Activated CD8-positive, alpha-beta memory T cell treated with anti-CD3 and anti-CD28 coated beads for 4 hours (primary cell): ENCODE data around the gene TSC2.
A peak's percentile ranks its signal among the peaks of the same experiment; 100 is the strongest.
"Not testable (repeated sequence)": the region's sequence is repeated elsewhere in the genome, so short reads cannot be mapped to it uniquely, and the experiment has no call there.

Experiments
- DNase-seq, 2 donors: peaks; one replicate each; pipeline ENCODE4 v3.0.0-alpha.2; 2020; ENCODE audit warnings: low read depth in 2 of 2

Gene TSC2

DNA sequence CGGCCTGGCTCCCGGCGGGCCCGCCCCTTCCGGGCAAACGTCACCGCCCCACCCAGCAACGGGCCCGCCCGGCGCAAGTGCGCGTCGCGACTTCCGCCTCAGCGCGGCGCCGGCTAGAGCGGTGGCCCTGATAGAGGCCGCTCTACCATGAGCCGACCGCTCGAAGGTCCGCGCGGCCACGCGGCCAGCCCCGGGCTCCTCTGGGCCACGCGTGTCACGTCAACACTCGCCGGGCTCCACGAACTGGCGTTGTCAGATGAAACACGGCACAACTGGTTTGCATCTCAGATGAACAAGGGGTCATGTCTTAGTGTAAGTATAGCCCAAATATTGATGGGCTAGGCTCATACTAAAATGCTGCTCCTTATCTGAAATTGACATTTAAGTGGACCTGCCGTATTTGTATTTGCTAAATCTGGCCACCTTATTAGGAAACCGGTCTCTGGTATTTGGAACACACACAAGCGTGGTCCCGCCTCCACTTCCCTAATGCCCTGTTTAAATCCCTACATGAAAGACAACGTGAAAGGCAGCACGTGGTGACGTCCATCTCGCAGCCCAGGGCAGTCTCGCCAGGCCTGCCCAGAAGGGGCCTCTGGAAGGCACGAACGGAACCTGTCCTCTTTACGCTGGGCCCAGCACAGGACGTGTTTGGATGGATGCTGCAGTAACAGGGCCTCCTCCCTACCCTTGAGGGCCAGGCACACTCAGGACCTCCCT, 37.8 kb upstream of the TSC2 start, which contains the start of gene ZNF598:
TSS of gene ZNF598 (minus strand) at position 31 of the 720 bp plus-strand sequence.
- peak; percentile 52 to 56 for DNase-seq

DNA sequence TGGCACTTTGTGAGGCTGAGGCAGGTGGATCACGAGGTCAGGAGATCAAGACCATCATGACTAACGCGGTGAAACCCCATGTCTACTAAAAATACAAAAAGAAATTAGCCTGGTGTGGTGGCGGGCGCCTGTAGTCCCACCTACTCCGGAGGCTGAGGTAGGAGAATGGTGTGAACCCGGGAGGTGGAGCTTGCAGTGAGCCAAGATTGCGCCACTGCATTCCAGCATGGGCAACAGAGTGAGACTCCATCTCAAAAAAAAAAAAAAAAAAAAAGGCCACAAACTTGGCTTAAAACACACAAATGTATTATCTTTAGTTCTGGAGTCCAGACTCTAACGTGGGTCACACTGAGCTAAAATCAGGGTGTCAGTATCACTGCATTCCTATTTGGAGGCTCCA, 36.1 kb upstream of the TSC2 start:
- not testable (repeated sequence) for DNase-seq

DNA sequence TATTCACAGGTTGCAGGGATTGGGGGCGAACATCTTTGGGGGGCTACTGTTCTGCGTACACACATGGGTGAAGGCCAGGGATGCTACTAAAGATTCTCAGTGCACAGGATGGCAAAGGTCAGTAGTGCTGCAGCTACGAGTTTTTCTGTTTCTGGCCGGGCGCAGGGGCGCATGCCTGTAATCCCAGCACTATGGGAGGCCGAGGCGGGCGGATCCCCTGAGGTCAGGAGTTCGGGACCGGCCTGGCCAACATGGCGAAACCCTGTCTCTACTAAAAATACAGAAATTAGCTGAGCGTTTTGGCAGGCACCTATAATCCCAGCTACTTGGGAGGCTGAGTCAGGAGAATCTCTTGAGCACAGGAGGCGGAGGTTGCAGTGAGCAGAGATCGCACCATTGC, 34.3 kb upstream of the TSC2 start:
- no peak for DNase-seq

DNA sequence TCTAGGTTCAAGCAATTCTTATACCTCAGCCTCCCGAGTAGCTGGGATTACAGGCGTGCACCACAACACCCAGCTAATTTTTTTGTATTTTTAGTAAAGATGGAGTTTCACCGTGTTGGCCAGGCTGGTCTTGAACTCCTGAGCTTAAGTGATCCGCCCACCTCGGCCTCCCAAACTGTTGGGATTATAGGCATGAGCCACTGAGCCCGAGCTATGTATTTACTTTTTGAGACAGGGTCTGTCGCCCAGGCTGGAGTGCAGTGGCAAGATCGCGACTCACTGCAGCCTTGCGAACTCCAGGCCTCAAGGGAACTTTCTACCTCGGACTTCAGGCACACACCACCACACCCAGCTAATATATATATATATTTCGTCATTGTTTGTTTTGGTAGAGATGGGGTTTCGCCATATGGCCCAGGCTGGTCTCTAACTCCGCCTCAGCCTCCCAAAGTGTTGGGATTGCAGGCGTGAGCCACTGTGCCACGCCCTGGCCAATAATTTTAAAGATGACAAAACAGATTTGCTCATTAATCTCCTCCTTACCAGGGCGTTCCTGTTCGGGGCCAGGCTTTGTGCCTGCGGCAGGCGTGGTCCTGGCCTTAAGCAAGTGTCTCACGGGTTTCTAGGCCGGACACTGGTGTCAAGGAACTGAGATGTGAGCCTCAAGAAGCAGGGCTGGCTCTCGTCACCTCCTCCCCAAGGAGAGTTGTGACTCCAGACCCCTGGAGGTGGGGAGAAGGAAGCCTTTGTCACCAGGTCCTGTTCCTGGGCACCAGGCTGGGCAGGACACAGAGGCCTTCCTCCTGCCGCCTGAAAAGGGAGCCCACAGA, 32.5 kb upstream of the TSC2 start:
- no peak for DNase-seq

DNA sequence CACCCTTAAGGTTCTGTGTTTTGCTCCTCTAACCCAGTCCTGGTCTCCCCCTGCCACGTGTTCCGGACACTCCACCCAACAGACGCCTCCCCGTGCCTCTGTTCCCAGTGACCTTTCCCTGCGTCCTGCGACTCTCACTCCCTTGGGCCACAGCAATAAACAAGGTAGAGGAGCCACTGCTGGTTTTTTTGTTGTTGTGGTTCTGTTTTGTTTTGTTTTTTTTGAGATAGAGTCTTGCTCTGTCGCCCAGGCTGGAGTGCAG, 31.9 kb upstream of the TSC2 start:
- no peak for DNase-seq

DNA sequence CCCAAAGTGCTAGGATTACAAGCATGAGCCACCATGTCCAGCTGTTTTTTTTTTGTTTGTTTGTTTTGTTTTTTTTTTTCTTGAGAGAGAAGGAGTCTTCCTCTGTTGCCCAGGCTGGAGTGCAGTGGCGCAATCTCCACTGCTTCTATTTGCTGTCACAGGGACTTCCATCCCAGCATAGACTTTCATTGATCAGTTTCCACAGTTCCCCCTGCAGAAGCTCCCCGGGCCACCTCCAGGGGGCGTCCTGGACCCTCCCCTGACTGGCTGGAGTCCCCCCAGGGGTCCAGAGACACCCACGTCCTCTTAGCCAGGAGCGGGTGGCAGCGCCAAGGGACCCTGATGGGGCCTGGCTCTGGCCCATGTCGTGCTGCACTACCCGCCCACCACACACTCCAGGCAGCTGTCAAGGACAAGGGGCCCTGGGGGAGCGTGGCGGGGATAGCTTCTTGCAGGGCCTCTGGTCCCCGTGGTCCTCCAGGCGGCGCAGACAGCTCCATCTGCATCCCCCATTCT, 31.3 kb upstream of the TSC2 start:
- DNase-seq: no peak

DNA sequence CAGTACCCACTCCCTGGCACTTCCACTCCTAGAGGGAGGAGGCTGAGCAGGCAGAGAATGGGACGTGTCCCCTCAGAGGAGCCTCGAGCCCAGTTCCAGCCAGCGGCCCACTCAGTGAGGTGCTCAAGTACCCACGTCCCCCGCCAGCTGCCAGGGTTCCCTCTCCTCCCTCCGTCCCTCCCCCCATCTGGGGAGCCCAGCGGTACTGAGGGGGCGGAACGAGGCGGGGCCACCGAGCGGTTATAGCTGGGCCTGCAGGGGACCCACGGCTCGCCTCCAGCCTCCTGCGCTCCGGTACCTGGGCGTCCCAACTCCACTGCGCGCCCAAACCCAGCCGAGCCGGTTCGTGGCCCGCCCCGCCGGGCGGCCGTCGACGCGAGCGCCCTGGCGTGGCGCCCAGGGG, 28.3 kb upstream of the TSC2 start, which contains the start of gene NPW:
TSS of gene NPW (plus strand) at position 268 of the 403 bp plus-strand sequence.
- DNase-seq: no peak

DNA sequence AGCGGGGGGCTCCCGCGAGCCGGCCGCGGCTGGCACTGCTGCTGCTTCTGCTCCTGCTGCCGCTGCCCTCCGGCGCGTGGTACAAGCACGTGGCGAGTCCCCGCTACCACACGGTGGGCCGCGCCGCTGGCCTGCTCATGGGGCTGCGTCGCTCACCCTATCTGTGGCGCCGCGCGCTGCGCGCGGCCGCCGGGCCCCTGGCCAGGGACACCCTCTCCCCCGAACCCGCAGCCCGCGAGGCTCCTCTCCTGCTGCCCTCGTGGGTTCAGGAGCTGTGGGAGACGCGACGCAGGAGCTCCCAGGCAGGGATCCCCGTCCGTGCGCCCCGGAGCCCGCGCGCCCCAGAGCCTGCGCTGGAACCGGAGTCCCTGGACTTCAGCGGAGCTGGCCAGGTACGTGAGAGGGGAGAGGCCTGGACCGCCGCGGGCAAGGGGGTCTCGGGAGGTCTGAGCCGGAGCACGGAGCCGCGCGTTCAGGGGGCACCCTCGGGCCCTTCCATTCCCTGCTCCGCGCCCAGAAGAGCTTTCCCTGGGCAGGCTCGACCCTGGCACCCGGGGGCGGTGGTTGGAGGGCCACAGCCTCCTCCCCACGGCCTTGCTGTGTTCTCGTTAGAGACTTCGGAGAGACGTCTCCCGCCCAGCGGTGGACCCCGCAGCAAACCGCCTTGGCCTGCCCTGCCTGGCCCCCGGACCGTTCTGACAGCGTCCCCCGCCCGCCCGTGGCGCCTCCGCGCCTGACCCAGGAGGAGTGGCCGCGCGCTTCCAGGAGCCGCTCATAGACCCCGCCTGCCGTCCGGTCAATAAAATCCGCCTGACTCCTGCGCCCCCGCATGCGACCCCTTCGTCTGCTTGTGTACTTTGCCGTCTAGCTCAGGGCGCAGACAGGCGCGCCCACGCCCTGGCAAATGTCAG, 27.6 kb upstream of the TSC2 start:
- DNase-seq: no peak

DNA sequence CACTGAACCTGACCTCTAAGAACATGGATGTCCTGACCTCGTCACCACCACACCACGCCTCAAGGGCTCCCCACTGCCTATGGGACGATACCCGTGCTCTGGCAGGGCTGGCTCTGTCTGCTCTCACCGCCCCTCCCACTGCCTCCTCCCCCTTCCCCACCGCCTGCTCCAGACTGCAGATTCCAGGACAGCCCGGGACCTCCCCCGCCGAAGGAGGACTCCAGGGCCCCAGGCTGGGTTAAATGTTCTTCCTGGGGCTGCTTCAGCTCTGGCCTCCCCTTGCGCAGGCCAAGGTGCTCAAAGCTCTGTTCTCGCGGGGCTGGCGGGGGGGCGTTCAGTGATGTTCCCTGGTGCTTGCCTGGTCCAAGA, 25.1 kb upstream of the TSC2 start:
- no peak for DNase-seq

DNA sequence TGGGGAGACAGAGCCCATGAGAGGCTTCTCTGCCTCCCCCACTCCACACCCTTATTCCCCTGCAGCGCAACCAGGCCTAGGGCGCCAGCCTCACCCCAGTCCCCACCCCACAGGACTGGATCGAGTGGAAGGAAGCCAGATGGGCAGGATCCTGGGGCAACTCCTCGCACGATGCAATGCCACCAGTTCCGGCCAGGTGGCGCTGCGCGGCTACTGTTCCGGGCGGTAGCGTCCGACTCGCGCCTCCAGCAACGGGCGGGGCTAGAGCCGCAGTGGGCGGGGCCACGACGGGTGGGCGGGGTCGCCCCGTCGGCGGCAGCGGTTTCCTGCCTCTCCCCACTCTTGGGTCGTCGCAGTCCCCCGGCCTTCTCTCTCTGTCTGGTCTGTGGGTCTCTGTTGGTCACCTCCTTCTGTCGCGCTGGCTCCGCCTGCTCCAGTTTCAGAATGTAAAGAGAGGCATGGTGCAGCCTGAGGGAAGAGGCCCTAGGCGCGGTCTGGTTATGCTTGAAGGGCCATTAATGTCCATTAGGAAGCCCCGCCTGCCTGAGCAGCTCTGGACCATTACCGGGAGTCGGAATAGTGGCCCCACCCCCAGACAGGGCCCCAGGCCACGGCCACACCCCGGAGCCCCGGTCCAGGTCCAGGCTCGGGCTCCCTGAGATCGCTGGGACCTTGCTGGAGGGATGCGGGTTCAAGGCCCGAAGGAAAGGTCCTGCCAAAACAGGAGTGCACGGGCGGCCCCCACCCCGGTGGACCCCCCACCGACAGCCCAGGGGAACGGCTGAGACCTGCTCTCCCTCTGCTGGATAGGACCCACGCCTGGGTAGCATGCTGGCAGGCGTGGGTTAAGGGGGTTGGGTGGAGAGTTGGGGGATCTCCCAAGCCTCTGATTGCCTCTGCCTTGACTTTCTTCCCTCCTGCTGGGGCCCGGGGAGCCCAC, 24.4 kb upstream of the TSC2 start:
- peak; percentile 84 to 92 for DNase-seq

DNA sequence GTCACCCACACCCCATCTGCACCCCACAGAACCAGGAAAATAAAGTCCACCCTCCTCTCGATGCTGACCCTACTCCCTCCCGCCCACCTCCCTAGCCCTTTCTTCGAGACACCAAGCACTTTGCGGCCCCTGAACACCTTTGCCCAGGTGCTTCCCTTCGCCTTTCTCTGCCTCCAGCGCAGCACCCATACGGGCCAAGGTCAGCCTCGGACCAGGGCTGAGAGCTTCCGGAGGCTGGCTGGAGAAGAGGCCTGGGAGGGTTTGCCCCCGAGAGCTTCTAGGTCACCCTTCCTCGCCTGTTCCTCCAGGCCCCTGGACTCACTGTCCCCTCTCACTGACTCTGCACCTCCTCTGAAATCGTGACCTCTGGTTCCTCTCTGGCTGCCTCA, 23.8 kb upstream of the TSC2 start:
- DNase-seq: no peak

DNA sequence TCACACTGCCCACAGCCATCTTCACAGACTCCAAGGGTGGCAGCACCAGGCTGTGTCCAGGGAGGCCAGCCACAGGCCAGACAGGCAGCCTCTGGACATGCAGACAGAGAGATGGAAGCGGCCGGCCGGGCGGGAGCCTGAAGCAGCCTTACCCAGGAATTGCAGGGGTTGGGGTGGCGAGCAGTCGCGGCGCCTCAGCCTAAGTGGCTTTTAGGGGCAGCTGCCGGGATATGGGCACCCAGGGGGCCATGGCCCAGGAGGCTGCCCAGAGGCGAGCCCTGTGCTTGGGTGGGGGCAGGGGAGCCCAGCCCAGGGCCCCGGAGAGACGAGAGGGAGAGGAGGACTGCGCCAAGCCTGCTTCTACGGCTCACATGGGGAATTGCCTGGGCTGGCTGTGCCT, 22.5 kb upstream of the TSC2 start:
- no peak for DNase-seq

DNA sequence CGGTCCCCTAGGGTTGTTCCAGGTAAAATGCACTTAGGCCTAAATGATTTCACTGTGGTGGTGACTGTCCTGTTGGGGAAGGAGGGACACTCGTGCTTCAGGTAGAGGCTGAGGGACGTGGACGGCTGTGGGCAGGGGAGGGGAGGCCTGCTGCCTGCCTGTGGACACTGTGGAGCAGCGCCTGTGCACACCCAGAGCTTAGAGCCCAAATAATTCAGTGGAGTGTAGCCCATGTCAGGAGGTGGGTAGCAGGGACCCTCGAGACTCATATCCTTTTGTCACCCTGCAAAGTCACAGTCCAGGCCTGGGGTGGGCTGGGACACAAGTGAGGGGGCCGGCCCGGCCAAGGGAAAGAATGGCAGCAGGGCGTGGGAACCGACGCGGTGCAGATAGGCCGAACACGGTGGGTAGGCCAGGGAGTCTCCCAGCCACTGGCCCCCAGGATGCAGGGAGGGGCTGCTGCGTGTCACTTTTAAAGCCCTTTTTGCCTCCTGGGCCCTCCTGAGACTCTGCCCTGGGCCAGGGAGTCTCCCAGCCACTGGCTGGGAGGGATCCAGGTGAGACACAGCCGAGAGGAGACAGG, 21.8 kb upstream of the TSC2 start:
- DNase-seq: no peak

DNA sequence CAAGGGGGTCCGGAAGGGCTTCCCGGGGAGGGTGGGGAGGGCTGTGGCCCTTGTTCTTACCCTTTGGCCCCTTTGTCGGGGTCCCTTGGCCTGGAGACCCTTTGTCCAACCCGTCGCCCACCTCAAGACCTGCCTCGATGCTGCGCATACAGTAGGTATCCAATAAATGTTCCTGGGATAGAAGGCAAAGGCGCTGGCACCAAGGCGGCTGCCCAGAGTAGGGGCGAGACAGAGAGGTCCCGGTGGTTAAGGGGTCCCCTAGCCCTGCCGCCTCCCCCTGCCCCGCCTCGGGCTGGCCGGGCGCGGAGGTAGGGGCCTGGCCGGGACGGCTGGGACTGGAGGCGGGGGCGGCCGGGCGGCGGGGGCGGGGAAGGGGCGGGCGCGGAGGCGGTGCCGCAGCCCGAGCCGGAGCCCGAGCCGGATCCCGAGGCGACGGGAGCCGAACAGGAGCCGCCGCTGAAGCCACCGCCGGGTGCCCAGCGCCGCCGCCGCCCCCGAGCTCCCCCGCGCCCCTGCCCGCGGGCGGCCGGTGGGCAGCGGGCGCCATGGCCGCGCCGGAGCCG, 21.2 kb upstream of the TSC2 start, which contains the start of gene NHERF2:
TSS of gene NHERF2 (plus strand) at position 442 of the 563 bp plus-strand sequence. CDS start at position 546, 104 bp downstream.
- no peak for DNase-seq

DNA sequence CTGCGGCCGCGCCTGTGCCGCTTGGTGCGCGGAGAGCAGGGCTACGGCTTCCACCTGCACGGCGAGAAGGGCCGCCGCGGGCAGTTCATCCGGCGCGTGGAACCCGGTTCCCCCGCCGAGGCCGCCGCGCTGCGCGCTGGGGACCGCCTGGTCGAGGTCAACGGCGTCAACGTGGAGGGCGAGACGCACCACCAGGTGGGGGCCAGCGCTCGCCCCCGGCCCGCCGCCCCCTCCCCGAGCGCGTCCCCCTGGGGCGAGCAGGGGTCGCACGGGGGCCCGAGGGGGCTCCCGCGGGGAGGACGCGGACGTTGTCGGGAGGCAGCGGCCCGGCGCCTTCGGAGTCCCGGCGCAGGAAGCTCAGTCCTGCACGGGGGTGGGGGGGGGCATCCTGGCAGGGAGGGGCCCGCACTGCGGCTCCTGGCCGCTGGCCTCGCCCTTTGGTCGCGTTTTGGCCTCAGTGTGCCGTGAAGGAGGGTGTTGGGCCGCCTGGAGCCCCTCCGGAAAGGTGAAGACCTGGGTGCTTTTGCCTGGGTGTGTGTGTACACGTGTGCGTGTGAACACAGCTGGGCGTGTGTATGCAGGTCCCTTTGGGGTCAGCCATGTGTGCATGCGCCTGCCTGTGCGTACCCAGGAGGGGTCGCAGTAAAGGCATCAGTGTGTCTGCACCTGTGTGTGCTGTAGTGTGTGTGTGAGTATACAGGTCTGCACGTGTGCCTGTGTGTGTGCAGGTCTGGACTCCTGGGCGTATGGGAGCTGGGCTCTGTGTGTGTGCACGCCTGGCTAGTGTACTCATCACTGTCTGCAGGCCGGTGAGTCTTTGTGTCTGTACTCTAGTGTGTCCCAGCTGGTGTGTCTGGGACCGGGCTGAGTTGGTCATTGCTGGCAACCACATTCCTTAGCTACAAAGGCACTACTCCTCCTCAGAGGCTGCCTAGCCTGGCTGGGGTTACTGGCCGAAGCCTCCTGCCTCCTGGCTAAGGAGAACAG, 20.5 kb upstream of the TSC2 start:
- no peak for DNase-seq

DNA sequence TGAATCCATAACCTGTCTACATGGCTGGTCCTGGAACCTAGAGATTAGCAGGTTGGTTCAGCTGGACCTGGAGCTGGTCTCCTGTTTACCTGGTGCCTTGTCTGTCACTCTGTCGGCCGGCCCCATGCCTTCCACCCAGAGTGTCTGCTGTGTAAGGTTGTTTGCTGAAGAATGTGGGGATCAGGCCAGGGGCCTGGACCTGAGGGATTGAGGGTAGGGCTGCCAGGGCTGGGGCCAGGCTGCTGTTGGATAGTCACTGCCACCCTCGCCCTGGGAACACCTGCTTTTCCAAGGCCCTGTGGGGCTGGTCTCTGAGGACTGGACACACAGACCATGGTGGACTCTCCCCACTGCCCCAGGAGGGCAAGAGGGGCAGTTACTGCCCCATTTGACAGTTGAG, 19.6 kb upstream of the TSC2 start:
- no peak for DNase-seq

DNA sequence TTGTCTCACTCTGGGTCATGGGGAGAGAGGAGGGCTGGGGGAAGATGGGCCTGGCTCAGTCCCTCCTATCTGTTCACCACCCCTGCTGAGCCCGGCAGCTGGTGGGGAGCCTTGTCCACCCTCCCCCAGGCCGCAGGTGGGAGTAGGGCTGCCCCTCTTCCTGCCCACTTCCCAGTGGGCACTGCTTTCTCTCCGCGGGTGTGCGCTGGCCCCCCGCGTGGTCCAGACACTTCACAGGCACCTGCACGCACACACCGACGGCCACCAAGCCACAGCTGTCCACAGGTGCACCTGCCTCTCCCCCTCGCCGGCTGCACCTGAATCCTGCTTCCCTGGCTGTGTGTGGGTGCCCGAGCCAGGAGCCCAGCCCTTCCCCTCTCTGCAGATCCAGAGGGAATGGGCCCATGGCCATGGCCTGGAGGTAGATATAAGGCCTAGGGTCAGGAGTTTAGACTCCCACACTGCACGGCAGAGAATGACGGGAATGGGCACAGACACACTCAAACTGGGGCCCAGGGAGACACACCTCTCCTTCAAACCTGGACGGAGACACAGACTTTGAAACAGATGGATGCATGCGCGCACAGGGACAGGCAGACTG, 19.1 kb upstream of the TSC2 start:
- DNase-seq: no peak

DNA sequence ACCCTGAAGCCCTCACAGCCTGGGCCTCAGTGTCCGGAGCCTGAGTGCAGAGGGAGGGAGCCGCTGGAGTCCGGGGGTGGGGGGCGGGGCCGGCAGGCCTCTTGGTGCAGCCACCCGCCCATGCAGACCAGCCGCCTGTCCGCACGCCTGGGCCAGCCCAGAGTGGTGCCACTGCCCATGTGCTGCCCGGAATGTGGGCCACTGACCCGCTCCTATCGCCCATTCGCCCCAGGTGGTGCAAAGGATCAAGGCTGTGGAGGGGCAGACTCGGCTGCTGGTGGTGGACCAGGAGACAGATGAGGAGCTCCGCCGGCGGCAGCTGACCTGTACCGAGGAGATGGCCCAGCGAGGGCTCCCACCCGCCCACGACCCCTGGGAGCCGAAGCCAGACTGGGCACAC, 18.4 kb upstream of the TSC2 start:
- no peak for DNase-seq

DNA sequence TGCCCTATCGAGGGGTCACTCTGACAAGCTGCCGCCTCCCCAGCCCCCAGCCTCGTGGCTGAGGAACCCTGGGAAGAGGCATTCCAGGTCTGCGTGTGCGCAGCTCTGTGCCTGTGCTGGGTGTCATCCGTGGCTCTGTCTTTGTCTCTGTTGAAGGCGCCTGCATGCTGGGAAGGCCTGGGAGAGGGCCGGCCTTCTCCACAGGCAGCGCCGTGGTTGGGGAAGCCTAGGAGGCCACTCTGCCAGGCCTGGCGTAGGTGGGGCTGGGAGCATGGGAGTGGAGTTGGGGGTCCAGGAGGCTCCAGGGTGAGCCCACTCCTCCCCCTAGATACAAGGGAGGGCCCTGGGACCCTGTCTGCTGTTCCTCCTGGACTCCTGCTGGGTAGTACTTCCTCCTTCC, 17.7 kb upstream of the TSC2 start:
- DNase-seq: no peak
